ENCODE measurements around the gene SH3PXD2A. TPM values are rescaled to one million over a fixed set of nuclear protein-coding genes. Genes with fewer than 3 reads are reported as not detected.
A peak's percentile ranks its signal among the peaks of the same experiment; 100 is the strongest.

The SH3PXD2A gene
- total RNA-seq, 2 experiments from 2014 or later, result 6.9 to 7.0 TPM

- peaks cover 33% of the 10 kb centered on the region for H3K4me1 ChIP-seq (ENCODE audit: insufficient read depth, low read length)
- ChIA-PET CTCF (no interaction called here), POLR2A (no interaction called here)
- no peaks in the 10 kb centered on the region for H3K36me3 ChIP-seq (ENCODE audit: insufficient read depth, low read length)
- Mint-ChIP-seq H3K9me3 (no peaks in the 10 kb centered on the region), H3K4me1 (ENCODE audit: low read depth) (peaks cover 23% of the 10 kb centered on the region), H3K36me3 (ENCODE audit: low read depth) (no peaks in the 10 kb centered on the region), H3K27ac (no peak overlapping the region), H3K4me3 (no peak overlapping the region), H3K27me3 (peaks cover 4% of the 10 kb centered on the region)
- H3K4me3 ChIP-seq (ENCODE audit: low read length), result no peak overlapping the region
- TF ChIP-seq CTCF (IDR thresholded peaks at IDR 0.05), result no peak
- no peaks in the 10 kb centered on the region for H3K27me3 ChIP-seq (ENCODE audit: control insufficient read depth in 1 of 2, insufficient read depth in 2 of 2, low read length in 2 of 2)
- intact Hi-C loops (cut with DNase I, micrococcal nuclease), result loop anchor here in 1 of 2 experiments (10.0 kb wide), 1 partner anchor 847 kb away; the partner anchor contains the start of gene CYP17A1
- H3K27ac ChIP-seq (ENCODE audit: low read depth in 1 of 2, low read length in 2 of 2), result no peak overlapping the region
- DNase-seq (no peak), ATAC-seq (ENCODE audit: poor library complexity) (no peak)
- no peaks in the 10 kb centered on the region for H3K9me3 ChIP-seq (ENCODE audit: control insufficient read depth in 1 of 2, insufficient read depth in 1 of 2, low read length in 2 of 2)
These were observed 173.6 kb downstream of the SH3PXD2A start for GRCh38 chr10:103681617-103682399.

- CTCF ChIA-PET, result no interaction called here
- Histone ChIP-seq H3K27ac (ENCODE audit: low read depth in 1 of 2, low read length in 2 of 2) (no peak overlapping the region), H3K27me3 (ENCODE audit: control insufficient read depth in 1 of 2, insufficient read depth in 2 of 2, low read length in 2 of 2) (no peaks in the 10 kb centered on the region), H3K4me1 (ENCODE audit: insufficient read depth, low read length) (peaks cover 29% of the 10 kb centered on the region), H3K4me3 (ENCODE audit: low read length) (no peak overlapping the region), H3K36me3 (ENCODE audit: insufficient read depth, low read length) (no peaks in the 10 kb centered on the region), H3K9me3 (ENCODE audit: control insufficient read depth in 1 of 2, insufficient read depth in 1 of 2, low read length in 2 of 2) (no peaks in the 10 kb centered on the region)
- no peak overlapping the region for H3K27ac Mint-ChIP-seq
- H3K4me1 Mint-ChIP-seq (ENCODE audit: low read depth), result peaks cover 17% of the 10 kb centered on the region
- no peak for DNase-seq
- intact Hi-C loops (cut with DNase I, micrococcal nuclease), result loop anchor here in 1 of 2 experiments (10.0 kb wide), 1 partner anchor 846 kb away; the partner anchor contains the start of gene CYP17A1
- TF ChIP-seq CTCF (IDR thresholded peaks at IDR 0.05), result no peak
- no peak for ATAC-seq (ENCODE audit: poor library complexity)
- no peaks in the 10 kb centered on the region for H3K36me3 Mint-ChIP-seq (ENCODE audit: low read depth)
- no peak overlapping the region for H3K4me3 Mint-ChIP-seq
- POLR2A ChIA-PET, result interaction anchor here (1.7 kb wide), 1 partner anchor 97 kb away, joined by 5 read pairs; no protein-coding TSS in a partner anchor
- H3K27me3 Mint-ChIP-seq, result peaks cover 4% of the 10 kb centered on the region
- H3K9me3 Mint-ChIP-seq, result no peaks in the 10 kb centered on the region
These were observed 174.5 kb downstream of the SH3PXD2A start for GRCh38 chr10:103680869-103681236.

GRCh38 chr10:103679096-103679790 is 176.1 kb downstream of the SH3PXD2A start:
- CTCF ChIA-PET, result interaction anchor here (1.1 to 1.3 kb wide), 2 partner anchors 13 to 15 kb away, joined by 3 read pairs; no protein-coding TSS in a partner anchor
- H3K4me3 ChIP-seq (ENCODE audit: low read length), result no peak overlapping the region
- peaks cover 16% of the 10 kb centered on the region for H3K4me1 Mint-ChIP-seq (ENCODE audit: low read depth)
- H3K36me3 Mint-ChIP-seq (ENCODE audit: low read depth), result no peaks in the 10 kb centered on the region
- peak overlapping the region; percentile 69 to 89 for H3K27ac ChIP-seq (ENCODE audit: low read depth in 1 of 2, low read length in 2 of 2)
- H3K36me3 ChIP-seq (ENCODE audit: insufficient read depth, low read length), result no peaks in the 10 kb centered on the region
- intact Hi-C loops (cut with DNase I, micrococcal nuclease), result no loop called here
- POLR2A ChIA-PET, result interaction anchor here (1.0 to 2.0 kb wide), 6 partner anchors 7 to 95 kb away, joined by 4 to 12 read pairs (median 6); no protein-coding TSS in a partner anchor
- H3K27ac Mint-ChIP-seq, result peak overlapping the region; percentile 95
- H3K27me3 ChIP-seq (ENCODE audit: control insufficient read depth in 1 of 2, insufficient read depth in 2 of 2, low read length in 2 of 2), result no peaks in the 10 kb centered on the region
- H3K9me3 ChIP-seq (ENCODE audit: control insufficient read depth in 1 of 2, insufficient read depth in 1 of 2, low read length in 2 of 2), result no peaks in the 10 kb centered on the region
- TF ChIP-seq CTCF (IDR thresholded peaks at IDR 0.05), result no peak
- ATAC-seq (ENCODE audit: poor library complexity) (no peak), DNase-seq (no peak)
- peaks cover 4% of the 10 kb centered on the region for H3K27me3 Mint-ChIP-seq
- no peaks in the 10 kb centered on the region for H3K9me3 Mint-ChIP-seq
- H3K4me3 Mint-ChIP-seq, result no peak overlapping the region
- peaks cover 29% of the 10 kb centered on the region for H3K4me1 ChIP-seq (ENCODE audit: insufficient read depth, low read length)
